Activated T-cell treated with anti-CD3 and anti-CD28 coated beads for 4 hours (primary cell): ENCODE measurements around the gene MICAL2.

Experiments
- DNase-seq: peaks from one replicate; pipeline ENCODE4 v3.0.0-alpha.2; 2020

The MICAL2 gene

GRCh38 chr11:12157241-12157661 lies 46.9 kb downstream of the MICAL2 start:
- no peak for DNase-seq

GRCh38 chr11:12158909-12159308 lies 48.5 kb downstream of the MICAL2 start:
- no peak for DNase-seq

GRCh38 chr11:12159351-12160099 lies 49.1 kb downstream of the MICAL2 start:
- no peak for DNase-seq

GRCh38 chr11:12160231-12160630 lies 49.8 kb downstream of the MICAL2 start:
- no peak for DNase-seq

- no peak for DNase-seq
Measured at GRCh38 chr11:12160680-12161079, 50.3 kb downstream of the MICAL2 start.

GRCh38 chr11:12161137-12161536 lies 50.7 kb downstream of the MICAL2 start:
- no peak for DNase-seq

GRCh38 chr11:12161603-12162350 lies 51.4 kb downstream of the MICAL2 start:
- no peak for DNase-seq

- no peak for DNase-seq
Measured at GRCh38 chr11:12162652-12163051, 52.3 kb downstream of the MICAL2 start.

GRCh38 chr11:12163181-12163941 lies 53.0 kb downstream of the MICAL2 start:
- DNase-seq: no peak

GRCh38 chr11:12164061-12165014 lies 53.9 kb downstream of the MICAL2 start:
- no peak for DNase-seq

GRCh38 chr11:12165237-12165875 lies 55.0 kb downstream of the MICAL2 start:
- DNase-seq: no peak

- no peak for DNase-seq
Measured at GRCh38 chr11:12166299-12167060, 56.1 kb downstream of the MICAL2 start.

- DNase-seq: no peak
Measured at GRCh38 chr11:12167061-12168000, 56.9 kb downstream of the MICAL2 start.

GRCh38 chr11:12168114-12168513 lies 57.7 kb downstream of the MICAL2 start:
- no peak for DNase-seq

- no peak for DNase-seq
Measured at GRCh38 chr11:12169822-12170221, 59.4 kb downstream of the MICAL2 start.

GRCh38 chr11:12170501-12170900 lies 60.1 kb downstream of the MICAL2 start:
- no peak for DNase-seq

GRCh38 chr11:12170984-12171383 lies 60.6 kb downstream of the MICAL2 start:
- no peak for DNase-seq

- DNase-seq: no peak
Measured at GRCh38 chr11:12171921-12172320, 61.5 kb downstream of the MICAL2 start.

- no peak for DNase-seq
Measured at GRCh38 chr11:12172493-12173013, 62.2 kb downstream of the MICAL2 start.

- DNase-seq: no peak
Measured at GRCh38 chr11:12173111-12173510, 62.7 kb downstream of the MICAL2 start.
